ENCODE measurements around the gene SLC12A5. TPM values are rescaled to one million over a fixed set of nuclear protein-coding genes. Genes with fewer than 3 reads are reported as not detected.

SLC12A5 gene
- total and polyA plus RNA-seq, 2 donors (not counting 1 experiment from before 2014, with no cell fraction given): 0.27 to 0.50 TPM

- no peak for DNase-seq (ENCODE audit: low read depth in 2 of 2)
- no peak for TF ChIP-seq CTCF (conservative IDR thresholded peaks at IDR 0.05 in 1 of 2, IDR thresholded peaks at IDR 0.05 in 1 of 2; ENCODE audit: low read depth in 1 of 2, low read length in 2 of 2)
- H3K4me3 ChIP-seq (replicated peaks in 1 of 4; ENCODE audit: control extremely low read depth in 1 of 4, insufficient read depth in 1 of 4, low read depth in 3 of 4, low read length in 4 of 4): no peak overlapping the region
- no peak overlapping the region for H2AFZ ChIP-seq (ENCODE audit: low read length)
- H3K4me1 ChIP-seq (ENCODE audit: control insufficient read depth, extremely low read depth, insufficient read depth, low read length): peaks cover 2% of the 10 kb centered on the region
- H3K9ac ChIP-seq (ENCODE audit: insufficient read depth, low read length): no peak overlapping the region
- no peaks in the 10 kb centered on the region for H3K36me3 ChIP-seq (ENCODE audit: control insufficient read depth, insufficient read depth, low read length)
- no peaks in the 10 kb centered on the region for H3K27me3 ChIP-seq (ENCODE audit: control insufficient read depth, insufficient read depth, low read length)
- no peaks in the 10 kb centered on the region for H3K9me3 ChIP-seq (ENCODE audit: control insufficient read depth, insufficient read depth, low read depth, low read length)
- no peak overlapping the region for H3K4me2 ChIP-seq (ENCODE audit: extremely low read depth, insufficient read depth, low read length)
- no peaks in the 10 kb centered on the region for H4K20me1 ChIP-seq (ENCODE audit: control insufficient read depth, extremely low read depth, insufficient read depth, low read length)
- H3K27ac ChIP-seq (ENCODE audit: insufficient read depth, low read length): no peak overlapping the region
- H3K79me2 ChIP-seq (ENCODE audit: control insufficient read depth, insufficient read depth, low read length): no peaks in the 10 kb centered on the region
Observed at GRCh38 chr20:46056027-46056833, 27.2 kb downstream of the SLC12A5 start.

GRCh38 chr20:46056970-46057855 is 28.2 kb downstream of the SLC12A5 start:
- Histone ChIP-seq H4K20me1 (ENCODE audit: control insufficient read depth, extremely low read depth, insufficient read depth, low read length) (no peaks in the 10 kb centered on the region), H3K27me3 (ENCODE audit: control insufficient read depth, insufficient read depth, low read length) (no peaks in the 10 kb centered on the region), H3K9ac (ENCODE audit: insufficient read depth, low read length) (no peak overlapping the region), H3K36me3 (ENCODE audit: control insufficient read depth, insufficient read depth, low read length) (peaks cover under 1% of the 10 kb centered on the region), H3K4me2 (ENCODE audit: extremely low read depth, insufficient read depth, low read length) (peak overlapping the region; percentile 75), H3K27ac (ENCODE audit: insufficient read depth, low read length) (no peak overlapping the region), H3K4me1 (ENCODE audit: control insufficient read depth, extremely low read depth, insufficient read depth, low read length) (peaks cover 2% of the 10 kb centered on the region), H3K79me2 (ENCODE audit: control insufficient read depth, insufficient read depth, low read length) (no peaks in the 10 kb centered on the region), H2AFZ (ENCODE audit: low read length) (no peak overlapping the region), H3K9me3 (ENCODE audit: control insufficient read depth, insufficient read depth, low read depth, low read length) (no peaks in the 10 kb centered on the region), H3K4me3 (replicated peaks in 1 of 4; ENCODE audit: control extremely low read depth in 1 of 4, insufficient read depth in 1 of 4, low read depth in 3 of 4, low read length in 4 of 4) (peak overlapping the region in 1 of 4 experiments; percentile 55)
- TF ChIP-seq CTCF (conservative IDR thresholded peaks at IDR 0.05 in 1 of 2, IDR thresholded peaks at IDR 0.05 in 1 of 2; ENCODE audit: low read depth in 1 of 2, low read length in 2 of 2) (no peak), EZH2 (IDR thresholded peaks at IDR 0.05; ENCODE audit: low read length, missing control alignments) (peak; percentile 65)
- DNase-seq (ENCODE audit: low read depth in 2 of 2): peak; percentile 42 to 47
